HepG2 (cell line): ENCODE data around the gene SLC17A9. TPM values are rescaled to one million over a fixed set of nuclear protein-coding genes. Genes with fewer than 3 reads are reported as not detected.
A peak's percentile ranks its signal among the peaks of the same experiment; 100 is the strongest.

Experiments
- ARNT ChIP-seq: fragments of 450-650 bp; IDR thresholded peaks from 2 replicates; pipeline ENCODE4 v1.6.1; 2017
- CREB3 ChIP-seq: sonication (generic); formaldehyde crosslinking; IDR thresholded peaks from 2 replicates; pipeline ENCODE4 v1.5.0; 2020; ENCODE audit warnings: missing genetic modification reagents
- E2F1 ChIP-seq: sonication (generic); formaldehyde crosslinking; IDR thresholded peaks from 2 replicates; pipeline ENCODE4 v1.5.0; 2020; ENCODE audit warnings: missing genetic modification reagents
- FOXP4 ChIP-seq: sonication (generic); formaldehyde crosslinking; IDR thresholded peaks from 2 replicates; pipeline ENCODE4 v1.4.0; 2020; ENCODE audit warnings: missing genetic modification reagents
- HDAC1 ChIP-seq: sonication (generic); formaldehyde crosslinking; IDR thresholded peaks from 2 replicates; pipeline ENCODE4 v1.5.1; 2020; ENCODE audit warnings: mild to moderate bottlenecking, missing genetic modification reagents
- KLF16 ChIP-seq, 2 experiments: sonication (generic) in 1 of 2; formaldehyde crosslinking in 1 of 2; IDR thresholded peaks; 2 replicates each; pipeline versions ENCODE4 v1.6.1 to v1.8.0; 2016 to 2023; ENCODE audit warnings: missing genetic modification reagents in 2 of 2, missing compliant biosample characterization in 1 of 2
- KMT2A ChIP-seq: sonication (generic); formaldehyde crosslinking; IDR thresholded peaks from 2 replicates; pipeline ENCODE4 v1.4.0; 2020; ENCODE audit warnings: missing genetic modification reagents
- PHF21A ChIP-seq: sonication (generic); formaldehyde crosslinking; IDR thresholded peaks from 2 replicates; pipeline ENCODE4 v1.5.0; 2020; ENCODE audit warnings: mild to moderate bottlenecking, missing genetic modification reagents
- SMAD3 ChIP-seq: sonication (generic); formaldehyde crosslinking; IDR thresholded peaks from 2 replicates; pipeline ENCODE4 v1.4.0; 2020; ENCODE audit warnings: missing genetic modification reagents
- STAT5B ChIP-seq: sonication (generic); formaldehyde crosslinking; IDR thresholded peaks from 2 replicates; pipeline ENCODE4 v1.4.0; 2020; ENCODE audit warnings: missing genetic modification reagents
- TCF7 ChIP-seq: sonication (generic); IDR thresholded peaks from 2 replicates; pipeline ENCODE4 v1.6.1; 2016; ENCODE audit warnings: antibody characterized with exemption, low read depth
- ZBTB3 ChIP-seq: sonication (generic); formaldehyde crosslinking; IDR thresholded peaks from 2 replicates; pipeline ENCODE4 v1.4.0; 2020; ENCODE audit warnings: low read depth, mild to moderate bottlenecking, moderate library complexity, missing genetic modification reagents, borderline replicate concordance
- ZFP91 ChIP-seq: sonication (generic); formaldehyde crosslinking; IDR thresholded peaks from 2 replicates; pipeline ENCODE4 v1.9.0; 2022; ENCODE audit warnings: missing genetic modification reagents, mild to moderate bottlenecking, borderline replicate concordance
- ZMYM2 ChIP-seq: sonication (generic); formaldehyde crosslinking; IDR thresholded peaks from 2 replicates; pipeline ENCODE4 v1.8.0; 2022; ENCODE audit warnings: mild to moderate bottlenecking, missing genetic modification reagents
- ZNF251 ChIP-seq: sonication (generic); formaldehyde crosslinking; IDR thresholded peaks from 2 replicates; pipeline ENCODE4 v1.9.0; 2021; ENCODE audit warnings: mild to moderate bottlenecking, missing genetic modification reagents
- ZNF333 ChIP-seq: sonication (generic); formaldehyde crosslinking; IDR thresholded peaks from 2 replicates; pipeline ENCODE4 v1.4.0; 2020; ENCODE audit warnings: mild to moderate bottlenecking, missing genetic modification reagents, borderline replicate concordance
- ZNF362 ChIP-seq: sonication (generic); formaldehyde crosslinking; IDR thresholded peaks from 2 replicates; pipeline ENCODE4 v1.4.0; 2020; ENCODE audit warnings: missing genetic modification reagents, mild to moderate bottlenecking, borderline replicate concordance
- ZNF460 ChIP-seq: sonication (generic); formaldehyde crosslinking; IDR thresholded peaks from 2 replicates; pipeline ENCODE4 v1.5.1; 2020; ENCODE audit warnings: missing genetic modification reagents, mild to moderate bottlenecking, borderline replicate concordance
- ZNF510 ChIP-seq: sonication (generic); formaldehyde crosslinking; IDR thresholded peaks from 2 replicates; pipeline ENCODE4 v1.4.0; 2020; ENCODE audit warnings: low read depth, mild to moderate bottlenecking, missing genetic modification reagents
- ZNF639 ChIP-seq: conservative IDR thresholded peaks from 2 replicates; pipeline ENCODE4 v1.6.1; 2018; ENCODE audit warnings: missing genetic modification reagents
- ZNF878 ChIP-seq: sonication (generic); formaldehyde crosslinking; IDR thresholded peaks from 2 replicates; pipeline ENCODE4 v1.8.1; 2023; ENCODE audit warnings: mild to moderate bottlenecking, missing genetic modification reagents, moderate library complexity
- polyA plus RNA-seq, 8 experiments: library from polyadenylated mRNA; depleted of rRNA in 3 of 8; stranded (reverse) in 7 of 8; unstranded in 1 of 8; fragments of >200 nt; fragmentation: Illumina TruSeq in 4 of 8; extraction: Trizol in 4 of 8; gene quantifications; 2 replicates each; pipeline versions ENCODE4 v1.2.1 to v1.2.3, GENCODE V29; 2011 to 2016; ENCODE audit warnings: low read depth in 4 of 8, missing spikeins in 1 of 8, mixed read lengths in 1 of 8; ENCODE audit not compliant: insufficient read depth in 1 of 8
- total RNA-seq, 5 experiments: library from RNA; depleted of rRNA; stranded (reverse); fragments of >200 nt; fragmentation: Illumina TruSeq; extraction: Trizol; gene quantifications; 2 replicates each; pipeline ENCODE4 v1.2.3, GENCODE V29; 2016; ENCODE audit warnings: low read depth in 1 of 5

Gene SLC17A9
- total and polyA plus RNA-seq, 2 of the 13 experiments (the other 11 are each of a cell fraction or from before 2014, with no cell fraction given), result 110 to 191 TPM

GRCh38 chr20:62970307-62971210 is 18.1 kb downstream of the SLC17A9 start (continued):
- TF ChIP-seq FOXP4 (CRISPR knock-in tag) (no peak), CREB3 (CRISPR knock-in tag) (no peak), SMAD3 (CRISPR knock-in tag) (no peak), ARNT (no peak), ZNF639 (CRISPR knock-in tag) (no peak), ZBTB3 (no peak), TCF7 (no peak), ZNF333 (CRISPR knock-in tag) (peak; percentile 89; the same call in 1 of the 2 replicates), PHF21A (CRISPR knock-in tag) (no peak), ZFP91 (CRISPR knock-in tag) (peak; percentile 77), ZNF362 (CRISPR knock-in tag) (no peak), E2F1 (no peak), ZNF251 (peak; percentile 44; the same call in 1 of the 2 replicates), ZNF878 (no peak), ZNF510 (CRISPR knock-in tag) (no peak; the same call in 1 of the 2 replicates), ZMYM2 (no peak), ZNF460 (CRISPR knock-in tag) (0 out of 2 replicates have a peak, but pooled peaks have one; percentile 13), STAT5B (CRISPR knock-in tag) (no peak), HDAC1 (CRISPR knock-in tag) (no peak), KLF16 (CRISPR knock-in tag; IDR thresholded peaks at IDR 0.05) (0 out of 4 replicates have a peak, but pooled peaks of 1 of the 2 experiments have one; percentile 77), KMT2A (no peak)
